Spleen (tissue), 7 donors: Measurements from ENCODE around the gene KCTD4.

Source experiments
- CTCF ChIP-seq, 11 experiments: fragments of 200-600 bp in 7 of 11; fragments of 450-650 bp in 4 of 11; sonication (generic) in 4 of 11; IDR thresholded peaks in 8 of 11; conservative IDR thresholded peaks in 3 of 11; 1 replicate in 7 of 11; 2 replicates in 4 of 11; pipeline versions ENCODE4 v1.4.0 to v1.8.0; 2016 to 2021; ENCODE audit warnings: antibody characterized with exemption in 11 of 11, inconsistent platforms in 4 of 11, mild to moderate bottlenecking in 1 of 11
- POLR2A ChIP-seq, 3 donors: fragments of 450-650 bp; IDR thresholded peaks; one replicate each; pipeline ENCODE4 v1.5.1; 2017; ENCODE audit warnings: antibody characterized with exemption in 3 of 3, mild to moderate bottlenecking in 1 of 3
- POLR2AphosphoS5 ChIP-seq, 3 donors: sonication (generic); formaldehyde crosslinking; IDR thresholded peaks; one replicate each; pipeline ENCODE4 v1.5.1; 2017; ENCODE audit warnings: antibody characterized with exemption in 3 of 3
- donor health status: DM: no; HTN: no; CAD: no; lungs with moderate emphysema.
- donor health status: DM: no; HTN: no; CAD: no.
- donor health status: DM: no; HTN: no; CAD: no.

- TF ChIP-seq CTCF (IDR thresholded peaks at IDR 0.05 in 8 of 11, conservative IDR thresholded peaks at IDR 0.05 in 3 of 11) = no peak
- no peak for TF ChIP-seq POLR2A (IDR thresholded peaks at IDR 0.05)
- TF ChIP-seq POLR2AphosphoS5 (IDR thresholded peaks at IDR 0.05) = no peak
Observed at GRCh38 chr13:45196622-45197021, 4.2 kb downstream of the KCTD4 start.
